Sigmoid colon (tissue), 4 donors: ENCODE results near the gene RNF180.

Experiments used
- EP300 ChIP-seq, 4 donors: sonication (generic); formaldehyde crosslinking; IDR thresholded peaks; one replicate each; pipeline ENCODE4 v1.6.1; 2017; ENCODE audit warnings: antibody characterized with exemption in 4 of 4
- POLR2A ChIP-seq, 2 donors: fragments of 450-650 bp; IDR thresholded peaks; one replicate each; pipeline ENCODE4 v1.6.1; 2016; ENCODE audit warnings: antibody characterized with exemption in 2 of 2, mild to moderate bottlenecking in 2 of 2, moderate library complexity in 2 of 2
- POLR2AphosphoS5 ChIP-seq, 4 donors: sonication (generic); formaldehyde crosslinking; IDR thresholded peaks; one replicate each; pipeline ENCODE4 v1.6.1; 2017; ENCODE audit warnings: antibody characterized with exemption in 4 of 4
- TF ChIP-seq, protein P1 (sequence below), 4 experiments: fragments of 450-650 bp in 3 of 4; fragments of 200-600 bp in 1 of 4; IDR thresholded peaks; one replicate each; pipeline ENCODE4 v1.5.1; 2016 to 2019; ENCODE audit warnings: antibody characterized with exemption in 4 of 4, mild to moderate bottlenecking in 3 of 4, moderate library complexity in 2 of 4

DNA sequence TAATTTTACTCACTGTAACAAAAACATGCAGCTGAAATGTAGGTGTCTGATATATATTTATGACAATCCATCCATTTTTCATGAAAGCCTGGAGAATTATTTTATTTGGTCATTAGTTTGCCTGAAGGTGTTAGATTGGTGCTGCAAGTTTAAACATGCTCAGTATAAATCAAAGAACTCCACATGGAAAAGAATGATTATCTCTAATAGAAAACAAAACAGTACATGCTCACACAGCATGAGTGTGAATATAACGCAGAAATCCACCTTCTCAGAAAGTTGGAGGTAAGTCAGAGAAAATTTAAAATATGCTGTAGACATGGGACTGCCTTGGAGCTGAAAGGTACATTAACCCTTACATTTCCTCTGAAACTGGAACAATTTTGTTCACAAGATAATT lies 174.7 kb downstream of the RNF180 start:
- TF ChIP-seq POLR2A (IDR thresholded peaks at IDR 0.05): no peak
- TF ChIP-seq, protein P1, sequence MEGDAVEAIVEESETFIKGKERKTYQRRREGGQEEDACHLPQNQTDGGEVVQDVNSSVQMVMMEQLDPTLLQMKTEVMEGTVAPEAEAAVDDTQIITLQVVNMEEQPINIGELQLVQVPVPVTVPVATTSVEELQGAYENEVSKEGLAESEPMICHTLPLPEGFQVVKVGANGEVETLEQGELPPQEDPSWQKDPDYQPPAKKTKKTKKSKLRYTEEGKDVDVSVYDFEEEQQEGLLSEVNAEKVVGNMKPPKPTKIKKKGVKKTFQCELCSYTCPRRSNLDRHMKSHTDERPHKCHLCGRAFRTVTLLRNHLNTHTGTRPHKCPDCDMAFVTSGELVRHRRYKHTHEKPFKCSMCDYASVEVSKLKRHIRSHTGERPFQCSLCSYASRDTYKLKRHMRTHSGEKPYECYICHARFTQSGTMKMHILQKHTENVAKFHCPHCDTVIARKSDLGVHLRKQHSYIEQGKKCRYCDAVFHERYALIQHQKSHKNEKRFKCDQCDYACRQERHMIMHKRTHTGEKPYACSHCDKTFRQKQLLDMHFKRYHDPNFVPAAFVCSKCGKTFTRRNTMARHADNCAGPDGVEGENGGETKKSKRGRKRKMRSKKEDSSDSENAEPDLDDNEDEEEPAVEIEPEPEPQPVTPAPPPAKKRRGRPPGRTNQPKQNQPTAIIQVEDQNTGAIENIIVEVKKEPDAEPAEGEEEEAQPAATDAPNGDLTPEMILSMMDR (IDR thresholded peaks at IDR 0.05): no peak
- TF ChIP-seq POLR2AphosphoS5 (IDR thresholded peaks at IDR 0.05): no peak
- TF ChIP-seq EP300 (IDR thresholded peaks at IDR 0.05): no peak
